ENCODE measurements around the gene ZNF488. TPM values are rescaled to one million over a fixed set of nuclear protein-coding genes. Genes with fewer than 3 reads are reported as not detected.

ZNF488 gene
- total and polyA plus RNA-seq, 7 donors = 0.16 to 0.82 (median 0.65) TPM; not detected in 3

DNA sequence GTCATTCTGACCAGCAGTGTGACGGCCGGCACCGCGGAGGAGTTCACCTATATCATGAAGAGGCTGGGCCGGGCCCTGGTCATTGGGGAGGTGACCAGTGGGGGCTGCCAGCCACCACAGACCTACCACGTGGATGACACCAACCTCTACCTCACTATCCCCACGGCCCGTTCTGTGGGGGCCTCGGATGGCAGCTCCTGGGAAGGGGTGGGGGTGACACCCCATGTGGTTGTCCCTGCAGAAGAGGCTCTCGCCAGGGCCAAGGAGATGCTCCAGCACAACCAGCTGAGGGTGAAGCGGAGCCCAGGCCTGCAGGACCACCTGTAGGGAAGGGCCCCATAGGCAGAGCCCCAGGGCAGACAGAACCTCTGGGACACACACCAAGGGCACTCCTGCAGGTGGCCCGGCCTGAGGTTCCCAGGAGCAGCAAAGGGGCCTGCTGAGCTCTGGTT, 26.9 kb downstream of the ZNF488 start:
- Histone ChIP-seq H3K36me3 (no peaks in the 10 kb centered on the region), H3K27me3 (no peaks in the 10 kb centered on the region), H3K27ac (no peak overlapping the region), H3K4me1 (no peaks in the 10 kb centered on the region), H3K4me3 (no peak overlapping the region), H3K9me3 (no peaks in the 10 kb centered on the region)
- intact Hi-C loops (cut with DNase I) = no loop called here
- 93 to 96% methylated on average over 12 of the region's 12 CpGs for whole genome bisulfite sequencing, 2 donors
- DNase-seq = no peak
- TF ChIP-seq POLR2AphosphoS5 (IDR thresholded peaks at IDR 0.05) (no peak), EP300 (IDR thresholded peaks at IDR 0.05) (no peak), POLR2A (IDR thresholded peaks at IDR 0.05) (no peak)
- TF ChIP-seq, protein P1, sequence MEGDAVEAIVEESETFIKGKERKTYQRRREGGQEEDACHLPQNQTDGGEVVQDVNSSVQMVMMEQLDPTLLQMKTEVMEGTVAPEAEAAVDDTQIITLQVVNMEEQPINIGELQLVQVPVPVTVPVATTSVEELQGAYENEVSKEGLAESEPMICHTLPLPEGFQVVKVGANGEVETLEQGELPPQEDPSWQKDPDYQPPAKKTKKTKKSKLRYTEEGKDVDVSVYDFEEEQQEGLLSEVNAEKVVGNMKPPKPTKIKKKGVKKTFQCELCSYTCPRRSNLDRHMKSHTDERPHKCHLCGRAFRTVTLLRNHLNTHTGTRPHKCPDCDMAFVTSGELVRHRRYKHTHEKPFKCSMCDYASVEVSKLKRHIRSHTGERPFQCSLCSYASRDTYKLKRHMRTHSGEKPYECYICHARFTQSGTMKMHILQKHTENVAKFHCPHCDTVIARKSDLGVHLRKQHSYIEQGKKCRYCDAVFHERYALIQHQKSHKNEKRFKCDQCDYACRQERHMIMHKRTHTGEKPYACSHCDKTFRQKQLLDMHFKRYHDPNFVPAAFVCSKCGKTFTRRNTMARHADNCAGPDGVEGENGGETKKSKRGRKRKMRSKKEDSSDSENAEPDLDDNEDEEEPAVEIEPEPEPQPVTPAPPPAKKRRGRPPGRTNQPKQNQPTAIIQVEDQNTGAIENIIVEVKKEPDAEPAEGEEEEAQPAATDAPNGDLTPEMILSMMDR (IDR thresholded peaks at IDR 0.05) = no peak

DNA sequence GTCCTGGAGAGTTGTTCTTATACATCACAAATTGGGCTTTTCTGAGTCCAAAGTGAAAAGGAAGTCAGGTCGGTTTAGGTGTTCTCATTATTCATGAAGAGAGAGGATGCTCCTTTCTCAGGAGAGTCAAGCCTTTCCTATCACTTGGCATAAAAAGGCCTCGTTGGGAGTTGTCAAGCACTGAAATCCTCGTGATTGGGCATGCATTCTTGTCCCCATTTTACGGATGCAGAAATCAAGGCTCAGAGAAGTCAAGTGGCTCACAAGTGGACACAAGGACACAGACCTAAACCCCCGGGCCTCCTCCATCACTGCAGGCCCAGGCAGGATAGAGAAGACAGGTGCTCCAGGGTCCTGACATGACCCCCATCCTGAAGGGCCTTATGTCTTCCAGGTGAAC, 27.4 kb downstream of the ZNF488 start:
- DNase-seq = no peak

DNA sequence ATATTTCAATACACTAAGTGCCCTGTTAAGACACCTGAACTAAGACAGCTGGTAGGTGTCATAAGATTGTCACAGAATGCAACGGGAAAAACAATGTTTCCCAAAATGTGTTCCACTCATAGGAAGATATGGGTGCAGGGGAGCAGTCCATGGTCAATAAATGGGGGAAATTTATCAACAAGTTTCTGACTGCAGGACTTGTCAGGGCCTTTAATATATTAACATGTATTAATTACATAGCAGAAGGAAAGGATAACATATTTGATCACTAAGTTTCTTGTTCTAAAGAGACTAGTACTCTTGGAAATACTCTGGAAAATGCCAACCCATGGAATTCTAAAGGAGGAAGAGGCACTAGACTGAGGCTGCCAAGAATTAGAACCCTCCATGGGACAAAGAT, 29.2 kb downstream of the ZNF488 start:
- no peak for DNase-seq
- no peaks in the 10 kb centered on the region for H3K9me3 ChIP-seq
- WGBS, 2 donors = 73 to 82% methylated on average over 1 of the region's 1 CpG
- no peak overlapping the region for H3K4me3 ChIP-seq
- H3K4me1 ChIP-seq = no peaks in the 10 kb centered on the region
- no peaks in the 10 kb centered on the region for H3K36me3 ChIP-seq
- intact Hi-C loops (cut with DNase I) = no loop called here
- no peaks in the 10 kb centered on the region for H3K27me3 ChIP-seq
- TF ChIP-seq, protein P1 (IDR thresholded peaks at IDR 0.05) = no peak
- TF ChIP-seq POLR2AphosphoS5 (IDR thresholded peaks at IDR 0.05) = no peak
- H3K27ac ChIP-seq = no peak overlapping the region

More for the DNA sequence above, 27.4 kb downstream of the ZNF488 start:
- TF ChIP-seq POLR2A (IDR thresholded peaks at IDR 0.05) (no peak), POLR2AphosphoS5 (IDR thresholded peaks at IDR 0.05) (no peak), EP300 (IDR thresholded peaks at IDR 0.05) (no peak)
- TF ChIP-seq, protein P1 (IDR thresholded peaks at IDR 0.05) = no peak
- intact Hi-C loops (cut with DNase I) = no loop called here
- Histone ChIP-seq H3K27ac (no peak overlapping the region), H3K36me3 (no peaks in the 10 kb centered on the region), H3K4me1 (no peaks in the 10 kb centered on the region), H3K27me3 (no peaks in the 10 kb centered on the region), H3K4me3 (no peak overlapping the region), H3K9me3 (no peaks in the 10 kb centered on the region)
- 86 to 87% methylated on average over 5 of the region's 5 CpGs for WGBS, 2 donors

- intact Hi-C loops (cut with DNase I) = no loop called here
- Histone ChIP-seq H3K9me3 (no peaks in the 10 kb centered on the region), H3K27ac (no peak overlapping the region), H3K4me3 (no peak overlapping the region), H3K4me1 (no peaks in the 10 kb centered on the region), H3K36me3 (no peaks in the 10 kb centered on the region), H3K27me3 (no peaks in the 10 kb centered on the region)
- TF ChIP-seq EP300 (IDR thresholded peaks at IDR 0.05) (no peak), POLR2A (IDR thresholded peaks at IDR 0.05) (no peak), POLR2AphosphoS5 (IDR thresholded peaks at IDR 0.05) (no peak)
- TF ChIP-seq, protein P1 (IDR thresholded peaks at IDR 0.05) = no peak
- 82 to 85% methylated on average over 4 of the region's 4 CpGs for WGBS, 2 donors
- DNase-seq = no peak
Measured at GRCh38 chr10:47354165-47354564, 29.9 kb downstream of the ZNF488 start.

GRCh38 chr10:47353351-47353750, 30.7 kb downstream of the ZNF488 start:
- H3K36me3 ChIP-seq = no peaks in the 10 kb centered on the region
- H3K4me3 ChIP-seq = no peak overlapping the region
- no peaks in the 10 kb centered on the region for H3K27me3 ChIP-seq
- no peak overlapping the region for H3K27ac ChIP-seq
- intact Hi-C loops (cut with DNase I) = no loop called here
- 93 to 96% methylated on average over 6 of the region's 6 CpGs for WGBS, 2 donors
- no peak for DNase-seq
- TF ChIP-seq POLR2A (IDR thresholded peaks at IDR 0.05) (no peak), EP300 (IDR thresholded peaks at IDR 0.05) (no peak), POLR2AphosphoS5 (IDR thresholded peaks at IDR 0.05) (no peak)
- TF ChIP-seq, protein P1 (IDR thresholded peaks at IDR 0.05) = no peak
- no peaks in the 10 kb centered on the region for H3K9me3 ChIP-seq
- no peaks in the 10 kb centered on the region for H3K4me1 ChIP-seq
